Smooth muscle cell (in vitro differentiated cells): ENCODE data around the gene MAGI1. TPM values are rescaled to one million over a fixed set of nuclear protein-coding genes. Genes with fewer than 3 reads are reported as not detected.
A peak's percentile ranks its signal among the peaks of the same experiment; 100 is the strongest.

Experiments used
- DNase-seq: peaks from one replicate; lab custom pipeline; 2025; ENCODE audit not compliant: unreplicated experiment; lab: John Stamatoyannopoulos, UW
- H2AFZ ChIP-seq: fragments of 200-600 bp; sonication (generic); 2 replicates; pipeline ENCODE4 v1.6.0; 2016; ENCODE audit warnings: antibody characterized with exemption, low read depth, mild to moderate bottlenecking
- H3F3A ChIP-seq: fragments of 200-600 bp; sonication (generic); 2 replicates; pipeline ENCODE4 v1.6.0; 2017; ENCODE audit warnings: antibody characterized with exemption, low read depth
- H3K27ac ChIP-seq: fragments of 200-600 bp; sonication (generic); 2 replicates; pipeline ENCODE4 v1.5.1; 2016; ENCODE audit warnings: low read depth, mild to moderate bottlenecking
- H3K27me3 ChIP-seq: fragments of 200-600 bp; sonication (generic); 2 replicates; pipeline ENCODE4 v1.6.1; 2016; ENCODE audit warnings: low read depth, mild to moderate bottlenecking
- H3K36me3 ChIP-seq: fragments of 200-600 bp; sonication (generic); 2 replicates; pipeline ENCODE4 v1.5.1; 2016; ENCODE audit warnings: low read depth
- H3K4me1 ChIP-seq: fragments of 200-600 bp; sonication (generic); 2 replicates; pipeline ENCODE4 v1.5.1; 2016; ENCODE audit warnings: low read depth
- H3K4me2 ChIP-seq: fragments of 200-600 bp; sonication (generic); 2 replicates; pipeline ENCODE4 v1.6.0; 2016; ENCODE audit warnings: mild to moderate bottlenecking
- H3K4me3 ChIP-seq: fragments of 200-600 bp; sonication (generic); 2 replicates; pipeline ENCODE4 v1.5.1; 2016; ENCODE audit warnings: mild to moderate bottlenecking
- H3K79me2 ChIP-seq: fragments of 200-600 bp; sonication (generic); 2 replicates; pipeline ENCODE4 v1.6.0; 2016; ENCODE audit warnings: low read depth, mild to moderate bottlenecking
- H3K9ac ChIP-seq: fragments of 200-600 bp; sonication (generic); 2 replicates; pipeline ENCODE4 v1.6.0; 2016; ENCODE audit warnings: low read depth
- H3K9me3 ChIP-seq: fragments of 200-600 bp; sonication (generic); replicated peaks from 2 replicates; pipeline ENCODE4 v1.5.1; 2016; ENCODE audit warnings: low read depth
- H4K20me1 ChIP-seq: fragments of 200-600 bp; sonication (generic); 2 replicates; pipeline ENCODE4 v1.6.0; 2016; ENCODE audit warnings: low read depth
- CTCF ChIP-seq: fragments of 200-600 bp; sonication (generic); IDR thresholded peaks from 2 replicates; pipeline ENCODE4 v1.5.1; 2017; ENCODE audit warnings: borderline replicate concordance, mild to moderate bottlenecking, antibody characterized with exemption; ENCODE audit not compliant: insufficient read depth, poor library complexity, severe bottlenecking
- WGBS: methylation state at CpG from one replicate; pipeline ENCODE4 v1.1.7; 2016; ENCODE audit warnings: low lambda C conversion rate; 5-methylcytosine and 5-hydroxymethylcytosine counted together
- polyA plus RNA-seq: library from polyadenylated mRNA; unstranded; fragments of >200 nt; fragmentation: Nextera tagmentation; extraction: Ambion mirVana; gene quantifications from 2 replicates; pipeline ENCODE4 v1.2.1, GENCODE V29; 2016
- total RNA-seq: library from RNA; depleted of rRNA; stranded (reverse); fragments of >200 nt; gene quantifications from 2 replicates; pipeline ENCODE4 v1.2.3, GENCODE V29; 2014

The MAGI1 gene
- total and polyA plus RNA-seq, 2 experiments from 2014 or later = 9.9 to 23.3 TPM

DNA sequence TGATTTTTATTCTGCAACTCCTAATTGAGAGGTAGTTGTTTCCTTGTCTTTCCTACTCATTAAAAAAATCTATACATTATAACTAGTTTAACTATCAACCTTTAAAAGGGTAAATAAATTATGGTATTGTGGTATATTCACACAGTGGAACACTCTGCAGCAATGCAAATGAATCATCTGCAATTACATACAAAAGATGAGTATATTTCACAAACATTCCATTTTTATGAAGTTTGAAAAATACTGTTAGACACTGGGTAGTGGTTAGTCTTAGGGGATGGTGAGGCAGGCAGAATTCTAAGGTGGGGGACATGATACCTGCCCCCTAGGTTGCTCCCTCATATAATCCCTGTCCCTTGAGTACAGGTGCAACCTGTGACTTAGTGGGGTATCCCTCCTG lies 44.0 kb upstream of the MAGI1 start:
- H3K4me3 ChIP-seq = no peak overlapping the region
- H3K9ac ChIP-seq = no peak overlapping the region
- no peak overlapping the region for H3K27ac ChIP-seq
- no peak overlapping the region for H3K4me2 ChIP-seq
- no peaks in the 10 kb centered on the region for H3K9me3 ChIP-seq
- H4K20me1 ChIP-seq = no peaks in the 10 kb centered on the region
- DNase-seq = no peak
- no peaks in the 10 kb centered on the region for H3F3A ChIP-seq
- no peak for TF ChIP-seq CTCF
- H3K4me1 ChIP-seq = no peaks in the 10 kb centered on the region
- no peaks in the 10 kb centered on the region for H3K36me3 ChIP-seq
- no peak overlapping the region for H2AFZ ChIP-seq
- no peaks in the 10 kb centered on the region for H3K79me2 ChIP-seq
- H3K27me3 ChIP-seq = no peaks in the 10 kb centered on the region

DNA sequence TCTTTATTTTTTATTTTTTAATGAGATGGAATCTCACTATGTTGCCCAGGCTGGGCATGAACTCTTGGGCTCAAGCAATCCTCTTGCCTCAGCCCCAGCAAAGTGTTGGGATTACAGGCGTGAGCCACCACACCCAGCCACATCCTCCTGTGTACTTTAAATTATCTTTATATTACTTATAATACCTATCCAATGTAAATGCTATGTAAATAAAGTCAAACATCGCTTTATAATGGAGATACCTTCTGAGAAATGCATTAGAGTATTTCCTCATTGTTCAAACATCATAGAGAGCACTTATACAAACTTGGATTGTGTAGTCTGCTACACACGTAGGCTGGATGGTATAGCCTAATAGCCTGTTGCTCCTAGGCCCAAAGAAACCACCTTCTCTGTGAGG lies 41.4 kb upstream of the MAGI1 start:
- Histone ChIP-seq H3K79me2 (no peaks in the 10 kb centered on the region), H3K4me1 (no peaks in the 10 kb centered on the region), H3K27me3 (no peaks in the 10 kb centered on the region), H3K4me2 (no peak overlapping the region), H3K4me3 (no peak overlapping the region), H4K20me1 (no peaks in the 10 kb centered on the region), H3K36me3 (no peaks in the 10 kb centered on the region), H3F3A (no peaks in the 10 kb centered on the region), H3K9ac (no peak overlapping the region), H3K27ac (no peak overlapping the region), H2AFZ (no peak overlapping the region), H3K9me3 (no peaks in the 10 kb centered on the region)
- 97% methylated on average over 3 of the region's 3 CpGs for WGBS
- no peak for DNase-seq
- no peak for TF ChIP-seq CTCF

- no peak for TF ChIP-seq CTCF
Observed at GRCh38 chr3:66077973-66078372, 39.3 kb upstream of the MAGI1 start.

DNA sequence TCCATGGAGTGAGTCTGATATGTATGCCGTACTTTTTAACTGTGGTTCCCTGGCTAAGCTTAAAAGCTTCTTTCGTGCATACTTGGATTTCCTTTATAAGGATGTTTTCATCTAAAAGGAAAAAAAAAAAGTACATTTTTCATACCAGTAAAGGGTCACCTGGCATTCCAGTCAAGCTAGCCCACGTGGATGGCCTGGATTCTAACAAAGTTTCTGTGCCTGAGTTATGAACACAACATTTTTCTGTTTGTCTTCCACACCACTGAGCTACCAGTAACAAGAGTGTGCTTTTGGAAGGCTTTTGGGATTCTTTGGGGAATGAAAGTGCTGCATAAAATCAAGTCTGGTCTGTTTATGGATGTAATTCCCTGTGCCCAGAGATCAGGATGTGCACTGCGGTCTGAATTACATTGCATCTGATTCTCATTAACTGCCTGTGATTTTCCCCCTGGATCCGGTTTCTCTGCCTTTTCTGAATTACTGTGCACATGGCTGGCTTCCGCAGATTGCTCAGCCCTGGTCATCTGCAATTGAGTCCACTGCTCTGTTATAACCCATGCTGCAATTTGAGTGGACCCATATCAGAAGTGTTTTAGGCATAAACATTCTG lies 38.2 kb upstream of the MAGI1 start:
- no peak for TF ChIP-seq CTCF
- WGBS = 51% methylated on average over 6 of the region's 6 CpGs
- H4K20me1 ChIP-seq = no peaks in the 10 kb centered on the region
- no peaks in the 10 kb centered on the region for H3K79me2 ChIP-seq
- no peaks in the 10 kb centered on the region for H3K9me3 ChIP-seq
- peak overlapping the region; percentile 5 for H2AFZ ChIP-seq
- H3K4me3 ChIP-seq = no peak overlapping the region
- no peak for DNase-seq
- no peaks in the 10 kb centered on the region for H3K4me1 ChIP-seq
- H3K27me3 ChIP-seq = no peaks in the 10 kb centered on the region
- no peaks in the 10 kb centered on the region for H3F3A ChIP-seq
- H3K9ac ChIP-seq = no peak overlapping the region
- peak overlapping the region; percentile 17 for H3K4me2 ChIP-seq
- peak overlapping the region; percentile 37 for H3K27ac ChIP-seq
- H3K36me3 ChIP-seq = no peaks in the 10 kb centered on the region

More at GRCh38 chr3:66077973-66078372, 39.3 kb upstream of the MAGI1 start:
- Histone ChIP-seq H2AFZ (no peak overlapping the region), H3K36me3 (no peaks in the 10 kb centered on the region), H3K4me3 (no peak overlapping the region), H4K20me1 (no peaks in the 10 kb centered on the region), H3K9me3 (no peaks in the 10 kb centered on the region), H3K4me1 (no peaks in the 10 kb centered on the region), H3K9ac (no peak overlapping the region), H3K4me2 (no peak overlapping the region), H3K79me2 (no peaks in the 10 kb centered on the region), H3K27me3 (no peaks in the 10 kb centered on the region), H3K27ac (no peak overlapping the region), H3F3A (no peaks in the 10 kb centered on the region)
- DNase-seq = no peak
